Stomach (tissue), 9 donors: ENCODE measurements around the gene LY86. TPM values are rescaled to one million over a fixed set of nuclear protein-coding genes. Genes with fewer than 3 reads are reported as not detected.

ENCODE experiments used
- DNase-seq, 2 donors: peaks; one replicate each; pipeline versions ENCODE4 v3.0.0 to v3.0.0-alpha.2; 2013 to 2019
- H3K27ac ChIP-seq, 5 donors: fragments of 200-600 bp in 4 of 5; sonication (generic) in 4 of 5; one replicate each; pipeline ENCODE4 v1.5.1; 2013 to 2019; ENCODE audit warnings: mild to moderate bottlenecking in 1 of 5, moderate library complexity in 1 of 5
- H3K27me3 ChIP-seq, 3 donors: fragments of 200-600 bp; sonication (generic); one replicate each; pipeline ENCODE4 v1.5.1; 2017 to 2019; ENCODE audit warnings: mixed run types in 1 of 3
- H3K36me3 ChIP-seq, 4 donors: fragments of 200-600 bp; sonication (generic); 1 replicate in 3 of 4; 2 replicates in 1 of 4; pipeline ENCODE4 v1.5.1; 2016 to 2019
- H3K4me1 ChIP-seq, 4 donors: fragments of 200-600 bp; sonication (generic); one replicate each; pipeline ENCODE4 v1.5.1; 2016 to 2019
- H3K4me3 ChIP-seq, 4 donors: fragments of 200-600 bp; sonication (generic) in 3 of 4; one replicate each; pipeline ENCODE4 v1.5.1; 2016 to 2019; ENCODE audit warnings: mild to moderate bottlenecking in 1 of 4
- H3K9me3 ChIP-seq, 4 donors: fragments of 200-600 bp; sonication (generic); one replicate each; pipeline ENCODE4 v1.5.1; 2016 to 2019
- EP300 ChIP-seq: sonication (generic); formaldehyde crosslinking; IDR thresholded peaks from one replicate; pipeline ENCODE4 v1.6.1; 2017; ENCODE audit warnings: antibody characterized with exemption
- POLR2A ChIP-seq, 4 donors: fragments of 450-650 bp; IDR thresholded peaks; one replicate each; pipeline ENCODE4 v1.6.1; 2016; ENCODE audit warnings: antibody characterized with exemption in 4 of 4, control low read depth in 2 of 4, mild to moderate bottlenecking in 1 of 4, moderate library complexity in 1 of 4
- POLR2AphosphoS5 ChIP-seq, 3 donors: sonication (generic); formaldehyde crosslinking; IDR thresholded peaks; one replicate each; pipeline ENCODE4 v1.6.1; 2016; ENCODE audit warnings: antibody characterized with exemption in 3 of 3
- WGBS, 5 donors: extraction: QIAGEN DNeasy Blood & Tissue Kit in 3 of 5; methylation state at CpG; one replicate each; pipeline versions ENCODE4 v1.1.5 to v1.1.7; 2013 to 2018; 5-methylcytosine and 5-hydroxymethylcytosine counted together
- intact Hi-C: fragments of 100-400 bp; cut with DNase I; formaldehyde crosslinking; loops from one replicate; pipeline ENCODE4 v1.15.1; 2023; ENCODE audit warnings: low total_unique reads
- polyA plus RNA-seq, 3 donors: library from polyadenylated mRNA; stranded (reverse); fragments of 200-250 nt; gene quantifications; one replicate each; pipeline ENCODE4 v1.2.3, GENCODE V29; 2013
- total RNA-seq, 5 donors: library from RNA; depleted of rRNA; stranded (reverse); fragments of >200 nt; gene quantifications; one replicate each; pipeline versions ENCODE4 v1.1.0 to v1.2.3, GENCODE V29; 2014 to 2016
- TF ChIP-seq, protein P1 (sequence below), 7 experiments: fragments of 450-650 bp in 4 of 7; fragments of 200-600 bp in 3 of 7; sonication (generic) in 3 of 7; IDR thresholded peaks; one replicate each; pipeline ENCODE4 v1.5.1; 2016 to 2019; ENCODE audit warnings: antibody characterized with exemption in 7 of 7, control low read depth in 2 of 7, mild to moderate bottlenecking in 1 of 7
- donor health status: healthy with polysubstance abuse.
- donor health status: Bipolar disorder and iron deficiency.
- donor health status: healthy.

Gene LY86
- total and polyA plus RNA-seq, 8 donors = 2.4 to 3.6 (median 2.7) TPM; not detected in 3

DNA sequence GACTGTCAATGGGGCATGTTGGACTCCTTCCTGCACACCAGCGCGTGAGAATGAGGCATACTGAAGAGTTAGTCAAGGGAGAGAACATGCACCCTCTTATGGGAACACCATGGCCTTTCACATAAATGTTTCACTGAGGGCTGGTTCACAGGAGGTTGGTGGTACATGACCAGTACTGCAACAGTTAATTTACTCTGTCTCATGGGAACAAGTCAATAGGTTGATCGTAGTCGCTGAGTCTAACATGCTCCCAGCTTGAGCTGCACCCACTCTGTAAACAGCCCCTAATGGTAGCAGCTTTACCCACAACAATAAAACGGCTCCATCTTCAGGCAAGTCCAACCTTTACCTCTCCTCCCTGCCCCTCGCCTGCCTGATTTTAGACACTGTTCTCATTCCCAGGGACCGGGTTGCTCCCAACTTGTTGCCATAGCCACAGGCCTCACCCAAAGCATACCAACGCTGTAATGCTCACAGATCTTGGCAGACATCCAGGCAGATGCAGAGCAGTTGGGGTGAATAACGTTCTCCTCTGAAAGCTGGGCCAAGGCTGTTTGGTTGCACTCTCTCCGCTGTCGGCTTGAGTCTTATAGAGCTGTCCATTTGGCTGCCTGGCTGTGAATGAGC, 111.3 kb downstream of the LY86 start:
- TF ChIP-seq, protein P1, sequence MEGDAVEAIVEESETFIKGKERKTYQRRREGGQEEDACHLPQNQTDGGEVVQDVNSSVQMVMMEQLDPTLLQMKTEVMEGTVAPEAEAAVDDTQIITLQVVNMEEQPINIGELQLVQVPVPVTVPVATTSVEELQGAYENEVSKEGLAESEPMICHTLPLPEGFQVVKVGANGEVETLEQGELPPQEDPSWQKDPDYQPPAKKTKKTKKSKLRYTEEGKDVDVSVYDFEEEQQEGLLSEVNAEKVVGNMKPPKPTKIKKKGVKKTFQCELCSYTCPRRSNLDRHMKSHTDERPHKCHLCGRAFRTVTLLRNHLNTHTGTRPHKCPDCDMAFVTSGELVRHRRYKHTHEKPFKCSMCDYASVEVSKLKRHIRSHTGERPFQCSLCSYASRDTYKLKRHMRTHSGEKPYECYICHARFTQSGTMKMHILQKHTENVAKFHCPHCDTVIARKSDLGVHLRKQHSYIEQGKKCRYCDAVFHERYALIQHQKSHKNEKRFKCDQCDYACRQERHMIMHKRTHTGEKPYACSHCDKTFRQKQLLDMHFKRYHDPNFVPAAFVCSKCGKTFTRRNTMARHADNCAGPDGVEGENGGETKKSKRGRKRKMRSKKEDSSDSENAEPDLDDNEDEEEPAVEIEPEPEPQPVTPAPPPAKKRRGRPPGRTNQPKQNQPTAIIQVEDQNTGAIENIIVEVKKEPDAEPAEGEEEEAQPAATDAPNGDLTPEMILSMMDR (IDR thresholded peaks at IDR 0.05) = peak in 2 of 7 experiments; percentile 8
- TF ChIP-seq POLR2A (IDR thresholded peaks at IDR 0.05) (no peak), EP300 (no peak), POLR2AphosphoS5 (IDR thresholded peaks at IDR 0.05) (peak in 1 of 3 donors; percentile 77)
- 20 to 24% (median 21%) methylated on average over 11 of the region's 11 CpGs for WGBS, 5 donors
- H3K4me3 ChIP-seq = no peak overlapping the region
- peak overlapping the region; percentile 34 to 69 (median 52) for H3K27ac ChIP-seq
- DNase-seq = peak; percentile 86 to 97
- no peaks in the 10 kb centered on the region for H3K27me3 ChIP-seq
- peaks cover 32 to 60% (median 43%) of the 10 kb centered on the region in 4 donors for H3K4me1 ChIP-seq
- H3K9me3 ChIP-seq = no peaks in the 10 kb centered on the region
- H3K36me3 ChIP-seq = no peaks in the 10 kb centered on the region
- intact Hi-C loops = no loop called here

DNA sequence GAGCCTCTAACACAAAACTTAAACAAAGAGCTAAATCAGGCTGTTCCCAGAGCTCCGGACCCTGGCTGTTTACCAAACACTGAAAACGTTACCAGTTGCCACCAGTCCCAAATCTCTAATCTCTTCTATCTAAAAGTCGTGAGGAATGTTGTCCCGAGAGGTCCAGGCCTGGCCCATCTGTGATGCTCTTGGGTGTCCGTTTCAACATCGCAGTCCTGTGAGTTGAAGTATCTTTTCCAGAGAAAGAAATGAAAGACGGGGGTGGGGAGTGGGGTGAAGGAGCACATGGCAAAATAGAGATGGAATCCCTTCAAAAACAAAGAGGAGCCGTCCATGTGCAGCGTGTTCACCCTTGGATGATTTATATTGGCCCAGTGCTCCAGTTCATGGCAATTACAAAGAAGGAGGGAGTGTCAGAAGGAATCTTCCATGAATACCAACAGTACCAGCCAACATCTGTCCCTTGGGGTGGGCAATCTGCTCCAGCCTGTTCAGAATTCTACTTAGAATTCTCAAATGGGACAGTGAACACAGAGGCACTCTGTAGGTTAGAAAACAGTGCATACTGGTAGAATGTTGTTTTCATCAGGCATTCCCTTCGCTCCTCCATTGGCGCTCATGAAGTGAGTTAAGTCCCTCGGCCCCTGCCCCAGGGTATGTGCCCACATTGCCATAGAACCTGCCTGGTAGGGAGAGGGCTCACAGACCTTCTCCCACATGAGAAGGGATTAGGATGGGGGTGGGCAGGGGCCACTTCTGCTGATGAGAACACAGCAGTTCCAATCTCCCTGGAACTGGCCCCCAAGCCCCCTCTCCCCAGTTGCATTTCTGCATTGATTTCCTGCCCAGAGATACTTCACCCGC, 112.1 kb downstream of the LY86 start:
- H3K27ac ChIP-seq = peak overlapping the region; percentile 34 to 69 (median 52)
- no peaks in the 10 kb centered on the region for H3K27me3 ChIP-seq
- no peak for TF ChIP-seq POLR2AphosphoS5 (IDR thresholded peaks at IDR 0.05)
- no peak for TF ChIP-seq EP300
- TF ChIP-seq, protein P1 (IDR thresholded peaks at IDR 0.05) = no peak
- TF ChIP-seq POLR2A (IDR thresholded peaks at IDR 0.05) = no peak
- intact Hi-C loops = no loop called here
- H3K36me3 ChIP-seq = no peaks in the 10 kb centered on the region
- H3K4me3 ChIP-seq = no peak overlapping the region
- 57 to 66% (median 62%) methylated on average over 13 of the region's 13 CpGs for WGBS, 5 donors
- H3K9me3 ChIP-seq = no peaks in the 10 kb centered on the region
- DNase-seq = no peak
- H3K4me1 ChIP-seq = peaks cover 24 to 52% (median 35%) of the 10 kb centered on the region in 4 donors

- Histone ChIP-seq H3K27ac (no peak overlapping the region), H3K36me3 (no peaks in the 10 kb centered on the region), H3K27me3 (no peaks in the 10 kb centered on the region), H3K4me1 (peaks cover 14 to 40% (median 23%) of the 10 kb centered on the region in 4 donors), H3K4me3 (no peak overlapping the region), H3K9me3 (no peaks in the 10 kb centered on the region)
- intact Hi-C loops = no loop called here
- TF ChIP-seq, protein P1 (IDR thresholded peaks at IDR 0.05) = no peak
- TF ChIP-seq EP300 (no peak), POLR2AphosphoS5 (IDR thresholded peaks at IDR 0.05) (no peak), POLR2A (IDR thresholded peaks at IDR 0.05) (no peak)
- WGBS, 5 donors = 61 to 75% (median 68%) methylated on average over 9 of the region's 9 CpGs
- no peak for DNase-seq
Measured at GRCh38 chr6:6701864-6702263, 113.3 kb downstream of the LY86 start.

DNA sequence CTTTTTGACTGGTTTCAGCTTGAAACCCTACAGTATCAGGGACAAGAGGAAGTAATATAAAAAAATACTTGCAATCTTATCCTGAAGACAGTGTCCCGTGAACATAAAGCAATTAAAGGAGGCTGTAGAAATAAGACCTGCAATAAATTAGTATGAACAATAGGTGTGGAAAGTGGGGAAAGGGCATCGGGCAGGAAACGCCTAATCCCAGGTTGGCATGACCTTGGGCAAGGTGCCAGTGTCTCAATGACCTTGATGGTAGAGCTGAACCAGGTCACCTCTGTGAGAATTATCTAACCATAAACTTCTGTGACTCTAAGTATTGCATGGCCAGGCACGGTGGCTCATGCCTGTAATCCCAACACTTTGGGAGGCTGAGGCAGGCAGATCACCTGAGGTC, 115.2 kb downstream of the LY86 start:
- Histone ChIP-seq H3K27me3 (no peaks in the 10 kb centered on the region), H3K4me3 (no peak overlapping the region), H3K4me1 (peaks cover 14 to 34% (median 19%) of the 10 kb centered on the region in 4 donors), H3K36me3 (no peaks in the 10 kb centered on the region), H3K27ac (peak overlapping the region; percentile 19 to 66 (median 49)), H3K9me3 (no peaks in the 10 kb centered on the region)
- peak; percentile 71 to 76 for DNase-seq
- intact Hi-C loops = no loop called here
- WGBS, 5 donors = 28 to 59% (median 38%) methylated on average over 4 of the region's 4 CpGs
- TF ChIP-seq POLR2AphosphoS5 (IDR thresholded peaks at IDR 0.05) = peak in 1 of 3 donors; percentile 25
- TF ChIP-seq, protein P1 (IDR thresholded peaks at IDR 0.05) = no peak
